Right ventricle myocardium inferior (tissue), 1 donor: Measurements from ENCODE around the gene ZNF185. TPM values are rescaled to one million over a fixed set of nuclear protein-coding genes. Genes with fewer than 3 reads are reported as not detected.

Experiments
- ATAC-seq: fragments of 200-7000 bp; cut with Tn5 transposase; one replicate; pipeline ENCODE4 v1.9.1; 2020; ENCODE audit warnings: mild to moderate bottlenecking, moderate library complexity
- DNase-seq: peaks from one replicate; pipeline ENCODE4 v3.0.0; 2021; ENCODE audit errors: missing footprints
- intact Hi-C: fragments of 100-400 bp; cut with DNase I; formaldehyde crosslinking; loops from one replicate; pipeline ENCODE4 v1.11.0; 2022
- long read RNA-seq: library from polyadenylated mRNA; unstranded; transcript quantifications from one replicate; pipeline ENCODE4 v2.0.0, GENCODE V29; 2021
- total RNA-seq: library from RNA; stranded (reverse); fragmentation: NEBNext Ultra II Directional; extraction: Animal tissue kit (Norgen Biotek cat#: 25700); gene quantifications from one replicate; pipeline ENCODE4 v1.2.1, GENCODE V29; 2021
- donor health status: DM: no; HTN: yes; CAD: no; lungs with severe emphysema.

Gene ZNF185
- total RNA-seq, result 1.9 TPM
- long read RNA-seq, partial matches to known transcripts, result 1 of 2 reads
- long read RNA-seq, other reads (novel, unspliced or antisense), result 1 of 2 reads

GRCh38 chrX:152897222-152898131 is at the start of gene ZNF185:
Gene ZNF185, plus strand, starts transcription at chrX:152898067. Its CDS starts 16,423 bp downstream, at chrX:152914490.
- DNase-seq (no peak), ATAC-seq (no peak)
- intact Hi-C loops, result no loop called here

DNA sequence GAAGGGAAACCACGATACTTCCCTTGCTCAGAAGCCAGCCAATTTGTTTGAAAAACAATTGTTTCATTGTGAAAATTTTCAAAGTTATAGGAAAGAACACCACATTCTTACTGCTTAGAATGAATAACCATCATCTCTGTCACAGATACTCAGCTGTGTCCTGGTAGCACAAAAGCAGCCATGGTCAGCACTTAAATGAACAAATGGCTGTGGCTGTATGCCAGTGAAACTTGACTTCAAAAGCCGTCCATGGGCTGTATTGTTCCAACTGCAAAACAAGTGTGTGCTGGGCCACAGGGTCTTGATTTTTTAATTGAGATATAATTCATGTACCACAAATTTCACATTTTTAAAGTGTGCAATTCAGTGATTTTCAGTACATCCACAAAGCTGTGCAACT is 47.4 kb upstream of the ZNF185 start:
- intact Hi-C loops, result no loop called here
- DNase-seq, result no peak
- no peak for ATAC-seq

DNA sequence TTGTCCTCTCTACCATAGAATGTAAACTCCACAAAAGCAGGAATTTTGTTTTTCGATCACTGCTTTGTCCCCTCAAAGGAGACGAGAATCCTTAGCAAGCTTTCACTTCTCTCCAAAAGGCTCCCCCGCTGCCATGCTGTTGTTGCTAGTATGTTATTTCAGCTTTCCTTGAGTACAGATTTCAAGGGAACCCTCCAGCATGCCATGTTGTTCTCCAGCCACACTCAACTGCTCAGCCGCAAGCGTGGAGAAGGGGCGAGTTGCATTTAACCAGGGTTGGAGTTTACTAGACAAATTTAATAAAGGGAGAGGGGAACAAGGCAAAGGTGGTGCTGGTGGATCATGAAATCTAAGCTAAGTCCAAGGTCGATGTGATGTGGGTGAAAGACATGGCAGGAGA is 43.9 kb upstream of the ZNF185 start:
- DNase-seq, result no peak

DNA sequence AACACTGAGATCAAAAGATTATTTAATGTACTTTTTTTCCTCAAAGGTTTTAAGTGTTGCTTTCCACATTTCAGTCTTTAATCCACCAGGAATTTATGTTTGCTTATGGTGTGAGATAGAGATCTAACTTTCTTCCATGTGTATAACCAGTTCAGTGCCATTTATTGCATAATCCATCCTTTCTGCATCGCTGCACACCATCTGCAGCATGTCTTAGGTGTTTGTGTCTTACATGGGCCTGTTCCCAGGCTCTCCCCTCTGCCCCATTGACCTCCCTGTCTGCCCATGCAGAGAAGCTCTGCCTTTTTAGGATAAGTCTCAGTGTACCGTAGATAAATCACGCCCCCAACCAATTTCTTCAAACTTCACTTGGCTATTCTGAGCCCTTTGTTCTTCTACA is 36.8 kb upstream of the ZNF185 start:
- DNase-seq, result no peak
- intact Hi-C loops, result no loop called here
- ATAC-seq, result no peak

More for the DNA sequence above, 43.9 kb upstream of the ZNF185 start:
- intact Hi-C loops, result no loop called here
- no peak for ATAC-seq

GRCh38 chrX:152861826-152862225 is 36.0 kb upstream of the ZNF185 start:
- no peak for ATAC-seq

DNA sequence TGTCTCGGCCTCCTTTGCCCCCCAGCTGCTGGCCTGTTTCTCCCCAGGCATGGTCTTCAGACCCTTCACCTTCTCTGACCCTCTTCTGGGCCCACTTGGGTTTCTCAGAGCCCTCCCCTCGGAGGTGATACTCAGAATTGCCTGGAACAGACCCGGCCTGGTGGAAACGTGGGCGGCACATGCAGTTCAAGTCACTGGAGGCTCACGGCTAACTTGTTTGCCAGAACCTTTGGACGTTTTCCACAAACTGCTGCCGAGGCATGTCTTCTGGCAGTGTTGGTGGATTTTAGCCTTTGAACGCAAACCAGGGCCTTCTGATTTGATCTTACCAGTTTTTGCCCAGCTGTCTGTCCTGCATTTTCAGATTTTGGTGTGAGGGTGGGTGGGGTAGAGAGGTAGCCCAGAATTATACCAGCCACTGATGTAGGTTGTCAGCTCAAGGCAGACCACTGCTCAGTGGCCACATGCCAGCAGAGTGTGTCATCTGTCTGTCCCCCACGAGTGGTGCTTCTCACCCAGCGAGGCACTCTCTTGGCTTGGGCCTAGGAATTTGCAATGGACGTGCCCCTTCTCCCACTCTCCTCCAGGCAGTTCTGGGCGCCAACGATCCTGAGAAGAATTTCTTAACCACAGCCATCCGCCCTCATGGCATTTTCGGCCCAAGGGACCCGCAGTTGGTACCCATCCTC is 32.5 kb upstream of the ZNF185 start:
- ATAC-seq (no peak), DNase-seq (no peak)
- intact Hi-C loops, result no loop called here

More at GRCh38 chrX:152861826-152862225, 36.0 kb upstream of the ZNF185 start:
- no peak for DNase-seq
- intact Hi-C loops, result no loop called here

- no peak for DNase-seq
- no peak for ATAC-seq
- intact Hi-C loops, result no loop called here
Observed at GRCh38 chrX:152866386-152866785, 31.5 kb upstream of the ZNF185 start.

DNA sequence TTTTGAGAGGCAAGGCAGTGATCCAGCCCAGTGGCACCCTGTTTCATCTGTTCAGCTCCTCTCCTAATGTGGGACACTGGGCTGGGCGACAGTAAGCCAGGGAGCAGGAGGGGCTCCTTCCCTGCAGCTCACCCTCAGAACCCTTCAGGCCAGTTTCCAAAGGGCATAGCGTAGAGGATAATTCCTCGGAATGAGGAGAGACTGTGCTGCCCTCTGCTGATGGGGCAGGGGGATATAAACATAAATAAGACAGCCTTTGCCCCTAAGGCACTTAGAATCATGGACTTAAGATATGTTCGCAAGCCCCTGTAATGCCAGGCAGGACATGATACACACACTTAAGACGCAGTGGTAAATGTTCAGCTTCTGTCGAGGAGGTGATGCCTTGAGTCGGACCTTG is 27.9 kb upstream of the ZNF185 start:
- intact Hi-C loops, result no loop called here
- no peak for DNase-seq
- no peak for ATAC-seq

GRCh38 chrX:152871260-152871659 is 26.6 kb upstream of the ZNF185 start:
- DNase-seq (no peak), ATAC-seq (no peak)
- intact Hi-C loops, result no loop called here

DNA sequence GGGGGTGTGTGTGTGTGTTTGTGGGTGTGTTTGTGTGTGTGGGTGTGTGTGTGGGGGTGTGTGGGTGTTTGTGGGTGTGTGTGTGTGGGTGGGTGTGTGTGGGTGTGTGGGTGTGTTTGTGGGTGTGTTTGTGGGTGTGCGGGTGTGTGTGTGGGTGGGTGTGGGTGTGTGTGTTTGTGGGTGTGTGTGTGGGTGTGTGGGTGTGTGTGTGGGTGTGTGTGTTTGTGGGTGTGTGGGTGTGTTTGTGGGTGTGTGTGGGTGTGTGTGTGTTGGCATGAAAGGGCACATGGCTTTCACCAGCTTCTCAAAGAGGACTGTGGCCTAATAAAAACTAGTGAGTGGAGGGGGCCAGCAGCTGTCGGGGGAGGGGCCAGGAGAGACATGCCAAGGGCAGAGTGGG is 25.3 kb upstream of the ZNF185 start:
- no peak for DNase-seq
- intact Hi-C loops, result no loop called here
- no peak for ATAC-seq

- DNase-seq (no peak), ATAC-seq (no peak)
- intact Hi-C loops, result no loop called here
Observed at GRCh38 chrX:152873361-152873760, 24.5 kb upstream of the ZNF185 start.

- DNase-seq (no peak), ATAC-seq (no peak)
- intact Hi-C loops, result no loop called here
Observed at GRCh38 chrX:152876931-152877840, 20.7 kb upstream of the ZNF185 start.

GRCh38 chrX:152878976-152879755 is 18.7 kb upstream of the ZNF185 start:
- intact Hi-C loops, result no loop called here
- DNase-seq (no peak), ATAC-seq (no peak)

- ATAC-seq, result no peak
- intact Hi-C loops, result no loop called here
- DNase-seq, result no peak
Observed at GRCh38 chrX:152881289-152881688, 16.6 kb upstream of the ZNF185 start.

- intact Hi-C loops, result no loop called here
- no peak for ATAC-seq
- DNase-seq, result no peak
Observed at GRCh38 chrX:152884171-152884570, 13.7 kb upstream of the ZNF185 start.

DNA sequence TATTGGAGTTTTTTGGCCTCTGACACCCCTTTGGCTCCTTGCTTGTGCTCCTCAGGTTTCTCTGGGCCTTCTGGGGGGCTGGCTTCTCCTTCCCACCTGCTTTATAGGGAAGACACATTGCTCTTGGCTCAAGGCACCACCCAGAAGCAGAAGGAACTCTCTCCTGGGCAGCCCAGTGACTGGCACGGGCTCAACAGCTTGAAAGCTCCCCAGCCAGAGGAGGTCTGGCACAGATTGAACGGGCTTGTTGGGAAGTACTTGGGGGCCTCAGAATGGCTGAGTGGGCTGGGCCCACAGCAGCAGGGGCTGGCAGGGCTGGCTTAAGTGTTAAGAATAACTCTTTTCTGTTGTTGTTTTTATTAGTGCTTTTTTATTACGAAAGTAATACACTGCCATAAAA is 11.2 kb upstream of the ZNF185 start:
- ATAC-seq (no peak), DNase-seq (no peak)
- intact Hi-C loops, result no loop called here

- DNase-seq, result no peak
- intact Hi-C loops, result no loop called here
- no peak for ATAC-seq
Observed at GRCh38 chrX:152892499-152892898, 5.4 kb upstream of the ZNF185 start.
